Measurements from ENCODE around the gene MAP3K14. TPM values are rescaled to one million over a fixed set of nuclear protein-coding genes. Genes with fewer than 3 reads are reported as not detected.
A peak's percentile ranks its signal among the peaks of the same experiment; 100 is the strongest.

MAP3K14 gene
- polyA plus RNA-seq, 1 of the 3 experiments (the other 2 are of a cell fraction) = 11.9 TPM

- TF ChIP-seq GABPA (IDR thresholded peaks at IDR 0.05; ENCODE audit: low read depth) = peak; percentile 25; the same call in 1 of the 2 replicates
- TF ChIP-seq FOSL2 (IDR thresholded peaks at IDR 0.05; ENCODE audit: borderline replicate concordance, low read depth) = peak; percentile 100
- TF ChIP-seq POLR2AphosphoS5 (IDR thresholded peaks at IDR 0.05; ENCODE audit: low read depth, low read length) = peak; percentile 88; the same call in 1 of the 2 replicates
- TF ChIP-seq EP300 (IDR thresholded peaks at IDR 0.05; ENCODE audit: borderline replicate concordance in 1 of 2, low read depth in 1 of 2, low read length in 1 of 2) = peak; percentile 6 to 98; a peak in 3 of 4 replicates
- TF ChIP-seq CHD2 (IDR thresholded peaks at IDR 0.05; ENCODE audit: low read length, partially characterized antibody) = no peak
- peak; percentile 47; the same call in 1 of the 2 replicates for TF ChIP-seq ELF1 (IDR thresholded peaks at IDR 0.05)
- no peak for TF ChIP-seq MXI1 (IDR thresholded peaks at IDR 0.05; ENCODE audit: low read depth, low read length)
- peak; percentile 75 for TF ChIP-seq REST (IDR thresholded peaks at IDR 0.05; ENCODE audit: low read depth, low read length)
- TF ChIP-seq IRF3 (IDR thresholded peaks at IDR 0.05; ENCODE audit: low read depth, low read length) = no peak
- no peak for TF ChIP-seq GATA2 (CRISPR knock-in tag; IDR thresholded peaks at IDR 0.05)
- TF ChIP-seq MAX (IDR thresholded peaks at IDR 0.05; ENCODE audit: low read depth) = peak; percentile 82
- peak; percentile 73; the same call in 1 of the 2 replicates for TF ChIP-seq FOXM1 (IDR thresholded peaks at IDR 0.05; ENCODE audit: low read depth)
- TF ChIP-seq RAD21 (IDR thresholded peaks at IDR 0.05; ENCODE audit: low read length) = no peak
- peak; percentile 97 for TF ChIP-seq NFIC (IDR thresholded peaks at IDR 0.05; ENCODE audit: borderline replicate concordance)
- TF ChIP-seq SIN3A (IDR thresholded peaks at IDR 0.05; ENCODE audit: borderline replicate concordance, low read depth, low read length) = peak; percentile 86; the same call in 1 of the 2 replicates
- TF ChIP-seq TCF12 (IDR thresholded peaks at IDR 0.05) = peak; percentile 97
- TF ChIP-seq TAF1 (IDR thresholded peaks at IDR 0.05; ENCODE audit: borderline replicate concordance, low read depth, low read length) = peak; percentile 65; the same call in 1 of the 2 replicates
- peak; percentile 69; the same call in 1 of the 2 replicates for TF ChIP-seq YY1 (IDR thresholded peaks at IDR 0.05; ENCODE audit: low read depth)
- TF ChIP-seq JUND (IDR thresholded peaks at IDR 0.05) = peak; percentile 100
- no peak for TF ChIP-seq NRF1 (IDR thresholded peaks at IDR 0.05; ENCODE audit: low read depth, low read length)
- TF ChIP-seq RCOR1 (IDR thresholded peaks at IDR 0.05; ENCODE audit: low read length) = no peak
- peak; percentile 98 for TF ChIP-seq TEAD4 (IDR thresholded peaks at IDR 0.05; ENCODE audit: borderline replicate concordance, insufficient read depth)
- peak; percentile 11; the same call in 1 of the 2 replicates for TF ChIP-seq CTCF (IDR thresholded peaks at IDR 0.05)
- TF ChIP-seq RFX5 (IDR thresholded peaks at IDR 0.05; ENCODE audit: low read length) = no peak
Observed at GRCh38 chr17:45320931-45321461, 4.2 kb upstream of the MAP3K14 start (continued).

All from SK-N-SH (cell line).